A549 (cell line): ENCODE data around the gene CDADC1. TPM values are rescaled to one million over a fixed set of nuclear protein-coding genes. Genes with fewer than 3 reads are reported as not detected.

ENCODE experiments used
- ATAC-seq, 2 experiments: fragments of 200-7000 bp in 1 of 2; fragments of >200 bp in 1 of 2; cut with Nextera tagmentation in 1 of 2; cut with Tn5 transposase in 1 of 2; 3 replicates each; pipeline versions ENCODE4 v1.8.0 to v1.9.1; 2018 to 2020; ENCODE audit warnings: mild to moderate bottlenecking in 1 of 2, moderate library complexity in 1 of 2
- CTCF ChIA-PET: fragments of 300-600 bp; sonication (Branson Sonifier 250); formaldehyde crosslinking; extraction: SDS; loops from one replicate; lab custom pipeline; 2021; ENCODE audit warnings: antibody characterized with exemption, inconsistent platforms; lab: Yijun Ruan, JAX
- POLR2A ChIA-PET: fragments of 350-600 bp; formaldehyde crosslinking; extraction: SDS; loops from one replicate; lab custom pipeline; 2021; ENCODE audit warnings: antibody characterized with exemption, inconsistent platforms; lab: Yijun Ruan, JAX
- DNase-seq, 2 experiments: peaks; one replicate each; pipeline versions ENCODE4 v3.0.0 to v3.0.0-alpha.2; 2011 to 2016; ENCODE audit warnings: low read depth in 1 of 2, low spot score in 1 of 2
- FAIRE-seq: peaks from 2 replicates; lab custom pipeline; 2011; peaks lifted over from hg19 to GRCh38; lab: Jason Lieb, UNC
- H3K27ac ChIP-seq, 2 experiments: fragments of >200 bp; sonication (Bioruptor Twin); formaldehyde crosslinking; 3 replicates each; pipeline ENCODE4 v1.5.1; 2016 to 2017
- H3K4me1 ChIP-seq: fragments of >200 bp; sonication (Bioruptor Twin); formaldehyde crosslinking; 3 replicates; pipeline ENCODE4 v1.6.1; 2016
- H3K4me2 ChIP-seq: fragments of >200 bp; sonication (Bioruptor Twin); formaldehyde crosslinking; 3 replicates; pipeline ENCODE4 v1.6.1; 2016
- H3K4me3 ChIP-seq: fragments of >200 bp; sonication (Bioruptor Twin); formaldehyde crosslinking; 3 replicates; pipeline ENCODE4 v1.5.1; 2016
- H3K9me3 ChIP-seq: fragments of >200 bp; sonication (Bioruptor Twin); formaldehyde crosslinking; 3 replicates; pipeline ENCODE4 v1.6.1; 2016
- CEBPB ChIP-seq, 2 experiments: fragments of >200 bp in 1 of 2; sonication (Bioruptor Twin) in 1 of 2; formaldehyde crosslinking in 1 of 2; IDR thresholded peaks; 2 replicates each; pipeline ENCODE4 v1.6.1; 2012 to 2016
- CHD4 ChIP-seq: fragments of 200-600 bp; sonication (generic); IDR thresholded peaks from 2 replicates; pipeline ENCODE4 v1.6.1; 2016; ENCODE audit warnings: antibody characterized with exemption, mild to moderate bottlenecking, borderline replicate concordance
- EHF ChIP-seq: fragments of 250-450 bp; sonication (Bioruptor Pico); IDR thresholded peaks from 2 replicates; pipeline ENCODE4 v1.5.0; 2020; ENCODE audit warnings: mild to moderate bottlenecking
- EHMT2 ChIP-seq: fragments of 200-600 bp; sonication (generic); IDR thresholded peaks from 2 replicates; pipeline ENCODE4 v1.6.1; 2016; ENCODE audit warnings: antibody characterized with exemption, low read depth, mild to moderate bottlenecking, moderate library complexity
- FOSB ChIP-seq: fragments of 250-450 bp; sonication (Bioruptor Pico); IDR thresholded peaks from 2 replicates; pipeline ENCODE4 v1.5.0; 2020; ENCODE audit warnings: mild to moderate bottlenecking, moderate library complexity
- GATA3 ChIP-seq: IDR thresholded peaks from 2 replicates; pipeline ENCODE4 v1.6.1; 2012; ENCODE audit warnings: borderline replicate concordance
- HDAC2 ChIP-seq: fragments of 200-600 bp; sonication (generic); IDR thresholded peaks from 2 replicates; pipeline ENCODE4 v1.6.1; 2016
- HOXB13 ChIP-seq: fragments of 250-450 bp; sonication (Bioruptor Pico); IDR thresholded peaks from 2 replicates; pipeline ENCODE4 v1.5.0; 2020; ENCODE audit warnings: low read depth, mild to moderate bottlenecking, moderate library complexity
- HOXB5 ChIP-seq: fragments of 250-450 bp; sonication (Bioruptor Pico); IDR thresholded peaks from 2 replicates; pipeline ENCODE4 v1.5.0; 2020; ENCODE audit warnings: mild to moderate bottlenecking, moderate library complexity
- JUN ChIP-seq, 2 experiments: fragments of >200 bp; sonication (Bioruptor Twin); formaldehyde crosslinking; IDR thresholded peaks; 2 replicates in 1 of 2; 3 replicates in 1 of 2; pipeline ENCODE4 v1.6.1; 2016 to 2017
- JUNB ChIP-seq: fragments of >200 bp; sonication (Bioruptor Twin); formaldehyde crosslinking; IDR thresholded peaks from 2 replicates; pipeline ENCODE4 v1.6.1; 2016
- KDM1A ChIP-seq: fragments of 200-600 bp; sonication (generic); IDR thresholded peaks from 2 replicates; pipeline ENCODE4 v1.6.1; 2016; ENCODE audit warnings: low read depth, mild to moderate bottlenecking
- KDM5A ChIP-seq: fragments of 200-600 bp; sonication (generic); IDR thresholded peaks from 2 replicates; pipeline ENCODE4 v1.6.1; 2016; ENCODE audit warnings: antibody characterized with exemption, mild to moderate bottlenecking
- NFE2L2 ChIP-seq: fragments of 150-350 bp; conservative IDR thresholded peaks from 2 replicates; pipeline ENCODE4 v1.6.1; 2014; ENCODE audit warnings: low read length
- POLR2AphosphoS2 ChIP-seq: conservative IDR thresholded peaks from 2 replicates; pipeline ENCODE4 v1.6.1; 2012; ENCODE audit warnings: low read length, improper control_type of control experiment, inconsistent platforms
- RARB ChIP-seq: fragments of 250-450 bp; sonication (Bioruptor Pico); IDR thresholded peaks from 2 replicates; pipeline ENCODE4 v1.8.0; 2021; ENCODE audit warnings: mild to moderate bottlenecking, moderate library complexity
- RNF2 ChIP-seq: fragments of 200-600 bp; sonication (generic); IDR thresholded peaks from 2 replicates; pipeline ENCODE4 v1.6.1; 2016; ENCODE audit warnings: low read depth, mild to moderate bottlenecking, antibody characterized with exemption, moderate library complexity, borderline replicate concordance
- SMC3 ChIP-seq: fragments of >200 bp; sonication (Bioruptor Twin); formaldehyde crosslinking; IDR thresholded peaks from 3 replicates; pipeline ENCODE4 v1.6.1; 2018; ENCODE audit warnings: inconsistent platforms
- SREBF2 ChIP-seq: fragments of 450-650 bp; IDR thresholded peaks from 2 replicates; pipeline ENCODE4 v1.6.1; 2014; ENCODE audit warnings: mild to moderate bottlenecking, moderate library complexity
- TP53 ChIP-seq: fragments of 250-450 bp; sonication (Bioruptor Pico); IDR thresholded peaks from 2 replicates; pipeline ENCODE4 v1.5.0; 2021; ENCODE audit warnings: mild to moderate bottlenecking, moderate library complexity
- ZNF302 ChIP-seq: fragments of 250-450 bp; sonication (Bioruptor Pico); IDR thresholded peaks from 2 replicates; pipeline ENCODE4 v1.9.0; 2021; ENCODE audit warnings: inconsistent platforms, mild to moderate bottlenecking, moderate library complexity
- ZSCAN20 ChIP-seq: fragments of 250-450 bp; sonication (Bioruptor Pico); IDR thresholded peaks from 2 replicates; pipeline ENCODE4 v1.8.0; 2022; ENCODE audit warnings: mild to moderate bottlenecking, moderate library complexity
- WGBS: methylation state at CpG from one replicate; pipeline ENCODE4 v1.1.6; 2017; ENCODE audit errors: missing lambda C conversion rate; 5-methylcytosine and 5-hydroxymethylcytosine counted together
- polyA plus RNA-seq, 4 experiments: library from polyadenylated mRNA; depleted of rRNA in 3 of 4; stranded (reverse); fragments of >200 nt; fragmentation: RNase III in 1 of 4; extraction: RNeasy Plus Mini Kit Qiagen cat#74134 plus additional on column Dnase treatment in 1 of 4; gene quantifications; 2 replicates in 3 of 4; 3 replicates in 1 of 4; pipeline ENCODE4 v1.2.3, GENCODE V29; 2011 to 2017
- TF ChIP-seq, protein P1 (sequence below): fragments of 250-450 bp; sonication (Bioruptor Pico); IDR thresholded peaks from 2 replicates; pipeline ENCODE4 v1.5.0; 2021; ENCODE audit warnings: mild to moderate bottlenecking, moderate library complexity, borderline replicate concordance
- TF ChIP-seq, protein P2 (sequence below): IDR thresholded peaks from 2 replicates; pipeline ENCODE4 v1.6.1; 2012
- TF ChIP-seq, protein P3 (sequence below): fragments of >200 bp; sonication (Bioruptor Twin); formaldehyde crosslinking; IDR thresholded peaks from 2 replicates; pipeline ENCODE4 v1.6.1; 2016
- TF ChIP-seq, protein P4 (sequence below): fragments of >200 bp; sonication (Bioruptor Twin); formaldehyde crosslinking; IDR thresholded peaks from 3 replicates; pipeline ENCODE4 v1.5.1; 2016
- TF ChIP-seq, protein P5 (sequence below): fragments of 200-600 bp; sonication (generic); IDR thresholded peaks from 2 replicates; pipeline ENCODE4 v1.6.1; 2016; ENCODE audit warnings: antibody characterized with exemption, mild to moderate bottlenecking, moderate library complexity
- TF ChIP-seq, protein P6 (sequence below): fragments of 150-350 bp; IDR thresholded peaks from 2 replicates; pipeline ENCODE4 v1.6.1; 2014; ENCODE audit warnings: low read depth, mild to moderate bottlenecking, low read length

CDADC1 gene
- polyA plus RNA-seq, 2 of the 4 experiments (the other 2 are of a cell fraction), result 4.3 to 9.6 TPM

DNA sequence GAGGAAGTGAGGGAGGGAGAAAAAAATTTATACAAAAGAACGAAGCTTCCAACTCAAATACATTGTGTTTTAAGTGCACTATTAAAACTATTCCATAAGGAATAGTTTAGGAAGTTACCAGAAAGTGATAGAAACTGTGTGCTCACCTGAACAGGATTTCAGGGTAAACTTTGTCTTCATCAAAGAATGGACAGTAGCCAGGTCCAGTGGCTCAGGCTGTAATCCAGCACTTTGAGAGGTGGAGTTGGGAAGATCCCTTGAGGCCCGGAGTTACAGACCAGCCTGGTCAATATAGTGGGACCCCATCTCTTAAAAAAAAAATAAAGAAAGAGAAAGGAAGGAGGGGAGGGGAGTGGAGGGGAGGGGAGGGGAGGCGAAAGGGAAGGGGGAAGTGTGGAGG, 13.0 kb upstream of the CDADC1 start:
- no peak overlapping the region for H3K4me3 ChIP-seq
- no peak for DNase-seq
- H3K4me1 ChIP-seq, result no peaks in the 10 kb centered on the region
- ChIA-PET CTCF (no interaction called here), POLR2A (no interaction called here)
- TF ChIP-seq NFE2L2 (no peak), POLR2AphosphoS2 (no peak), RARB (CRISPR knock-in tag) (no peak), RNF2 (no peak), EHMT2 (no peak)
- TF ChIP-seq, protein P1, sequence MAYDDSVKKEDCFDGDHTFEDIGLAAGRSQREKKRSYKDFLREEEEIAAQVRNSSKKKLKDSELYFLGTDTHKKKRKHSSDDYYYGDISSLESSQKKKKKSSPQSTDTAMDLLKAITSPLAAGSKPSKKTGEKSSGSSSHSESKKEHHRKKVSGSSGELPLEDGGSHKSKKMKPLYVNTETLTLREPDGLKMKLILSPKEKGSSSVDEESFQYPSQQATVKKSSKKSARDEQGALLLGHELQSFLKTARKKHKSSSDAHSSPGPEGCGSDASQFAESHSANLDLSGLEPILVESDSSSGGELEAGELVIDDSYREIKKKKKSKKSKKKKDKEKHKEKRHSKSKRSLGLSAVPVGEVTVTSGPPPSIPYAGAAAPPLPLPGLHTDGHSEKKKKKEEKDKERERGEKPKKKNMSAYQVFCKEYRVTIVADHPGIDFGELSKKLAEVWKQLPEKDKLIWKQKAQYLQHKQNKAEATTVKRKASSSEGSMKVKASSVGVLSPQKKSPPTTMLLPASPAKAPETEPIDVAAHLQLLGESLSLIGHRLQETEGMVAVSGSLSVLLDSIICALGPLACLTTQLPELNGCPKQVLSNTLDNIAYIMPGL (CRISPR knock-in tag), result no peak
- TF ChIP-seq, protein P2, sequence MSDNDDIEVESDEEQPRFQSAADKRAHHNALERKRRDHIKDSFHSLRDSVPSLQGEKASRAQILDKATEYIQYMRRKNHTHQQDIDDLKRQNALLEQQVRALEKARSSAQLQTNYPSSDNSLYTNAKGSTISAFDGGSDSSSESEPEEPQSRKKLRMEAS, result no peak
- no peaks in the 10 kb centered on the region for H3K9me3 ChIP-seq
- no peak for ATAC-seq
- no peak overlapping the region for H3K4me2 ChIP-seq
- 87% methylated on average over 2 of the region's 3 CpGs for WGBS
- no peak overlapping the region for H3K27ac ChIP-seq
- no peak for FAIRE-seq

DNA sequence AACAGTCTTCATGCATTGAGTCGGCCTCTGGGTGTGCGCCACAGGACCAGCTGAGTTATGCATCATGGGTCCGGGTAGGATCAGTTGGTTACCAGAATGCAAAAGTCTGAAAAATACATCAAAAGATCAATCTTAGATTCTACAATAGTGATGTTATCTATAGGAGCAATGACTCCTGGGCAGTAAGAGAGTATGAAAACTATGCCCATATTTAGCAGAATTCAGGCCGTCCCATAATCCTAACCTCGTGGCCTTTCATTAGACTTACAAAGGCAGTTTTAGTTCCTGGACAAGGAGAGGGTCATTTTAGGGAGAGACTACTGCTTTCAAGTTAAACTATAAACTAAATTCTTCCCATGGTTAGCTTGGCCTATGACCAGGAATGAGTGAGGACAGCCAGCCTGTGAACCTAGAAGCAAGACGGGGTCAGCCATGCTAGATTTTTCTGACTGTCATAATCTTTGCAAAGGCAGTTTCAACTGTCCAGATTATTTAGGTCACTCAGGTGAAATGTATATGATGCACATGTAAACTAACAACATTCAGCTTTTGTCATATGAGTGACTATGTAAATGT, 11.8 kb upstream of the CDADC1 start:
- no peak for FAIRE-seq
- ChIA-PET POLR2A (no interaction called here), CTCF (no interaction called here)
- H3K27ac ChIP-seq, result no peak overlapping the region
- no peaks in the 10 kb centered on the region for H3K4me1 ChIP-seq
- no peak overlapping the region for H3K4me3 ChIP-seq
- TF ChIP-seq ZSCAN20 (no peak), CHD4 (no peak), HDAC2 (no peak), SMC3 (no peak), JUNB (no peak), FOSB (CRISPR knock-in tag) (no peak), EHF (CRISPR knock-in tag) (no peak), ZNF302 (CRISPR knock-in tag) (no peak), KDM1A (no peak), TP53 (CRISPR knock-in tag) (no peak), NFE2L2 (no peak), HOXB5 (CRISPR knock-in tag) (no peak), SREBF2 (no peak), RNF2 (no peak), GATA3 (no peak)
- TF ChIP-seq, protein P3, sequence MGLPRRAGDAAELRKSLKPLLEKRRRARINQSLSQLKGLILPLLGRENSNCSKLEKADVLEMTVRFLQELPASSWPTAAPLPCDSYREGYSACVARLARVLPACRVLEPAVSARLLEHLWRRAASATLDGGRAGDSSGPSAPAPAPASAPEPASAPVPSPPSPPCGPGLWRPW, result no peak
- TF ChIP-seq, protein P4, sequence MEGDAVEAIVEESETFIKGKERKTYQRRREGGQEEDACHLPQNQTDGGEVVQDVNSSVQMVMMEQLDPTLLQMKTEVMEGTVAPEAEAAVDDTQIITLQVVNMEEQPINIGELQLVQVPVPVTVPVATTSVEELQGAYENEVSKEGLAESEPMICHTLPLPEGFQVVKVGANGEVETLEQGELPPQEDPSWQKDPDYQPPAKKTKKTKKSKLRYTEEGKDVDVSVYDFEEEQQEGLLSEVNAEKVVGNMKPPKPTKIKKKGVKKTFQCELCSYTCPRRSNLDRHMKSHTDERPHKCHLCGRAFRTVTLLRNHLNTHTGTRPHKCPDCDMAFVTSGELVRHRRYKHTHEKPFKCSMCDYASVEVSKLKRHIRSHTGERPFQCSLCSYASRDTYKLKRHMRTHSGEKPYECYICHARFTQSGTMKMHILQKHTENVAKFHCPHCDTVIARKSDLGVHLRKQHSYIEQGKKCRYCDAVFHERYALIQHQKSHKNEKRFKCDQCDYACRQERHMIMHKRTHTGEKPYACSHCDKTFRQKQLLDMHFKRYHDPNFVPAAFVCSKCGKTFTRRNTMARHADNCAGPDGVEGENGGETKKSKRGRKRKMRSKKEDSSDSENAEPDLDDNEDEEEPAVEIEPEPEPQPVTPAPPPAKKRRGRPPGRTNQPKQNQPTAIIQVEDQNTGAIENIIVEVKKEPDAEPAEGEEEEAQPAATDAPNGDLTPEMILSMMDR, result no peak
- 79% methylated on average over 6 of the region's 6 CpGs for WGBS
- H3K4me2 ChIP-seq, result no peak overlapping the region
- H3K9me3 ChIP-seq, result no peaks in the 10 kb centered on the region
- no peak for ATAC-seq
- DNase-seq, result no peak

DNA sequence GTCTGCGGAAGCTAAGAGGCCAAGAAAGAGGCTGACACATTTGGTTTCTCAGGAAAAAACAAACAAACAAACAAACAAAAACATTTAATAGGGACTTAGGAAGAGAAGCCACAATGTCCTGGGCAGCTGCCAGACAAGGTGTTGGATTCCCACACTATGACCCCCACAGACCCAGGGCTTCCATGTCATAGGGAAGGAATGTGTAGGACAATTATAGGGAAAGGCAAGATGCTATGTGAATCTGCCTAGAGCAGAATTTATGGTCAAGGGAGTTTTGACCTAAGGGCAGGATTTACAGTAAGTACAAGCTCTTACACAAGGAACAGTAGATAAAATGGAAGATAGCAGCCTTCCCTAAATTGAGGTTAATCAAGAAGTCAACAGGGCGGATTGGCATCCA, 9.1 kb upstream of the CDADC1 start:
- no peak overlapping the region for H3K27ac ChIP-seq
- no peak for ATAC-seq
- H3K4me1 ChIP-seq, result no peaks in the 10 kb centered on the region
- CTCF ChIA-PET, result interaction anchor here (1.3 to 1.6 kb wide), 2 partner anchors 9 to 19 kb away, joined by 4 read pairs; partner anchors contain the start of genes CDADC1 and MLNR
- FAIRE-seq, result no peak
- WGBS, result 77% methylated on average over 2 of the region's 2 CpGs
- H3K4me2 ChIP-seq, result no peak overlapping the region
- POLR2A ChIA-PET, result no interaction called here
- no peaks in the 10 kb centered on the region for H3K9me3 ChIP-seq
- no peak for DNase-seq
- H3K4me3 ChIP-seq, result no peak overlapping the region
- no peak for TF ChIP-seq JUN (IDR thresholded peaks at IDR 0.05)
- TF ChIP-seq, protein P5, sequence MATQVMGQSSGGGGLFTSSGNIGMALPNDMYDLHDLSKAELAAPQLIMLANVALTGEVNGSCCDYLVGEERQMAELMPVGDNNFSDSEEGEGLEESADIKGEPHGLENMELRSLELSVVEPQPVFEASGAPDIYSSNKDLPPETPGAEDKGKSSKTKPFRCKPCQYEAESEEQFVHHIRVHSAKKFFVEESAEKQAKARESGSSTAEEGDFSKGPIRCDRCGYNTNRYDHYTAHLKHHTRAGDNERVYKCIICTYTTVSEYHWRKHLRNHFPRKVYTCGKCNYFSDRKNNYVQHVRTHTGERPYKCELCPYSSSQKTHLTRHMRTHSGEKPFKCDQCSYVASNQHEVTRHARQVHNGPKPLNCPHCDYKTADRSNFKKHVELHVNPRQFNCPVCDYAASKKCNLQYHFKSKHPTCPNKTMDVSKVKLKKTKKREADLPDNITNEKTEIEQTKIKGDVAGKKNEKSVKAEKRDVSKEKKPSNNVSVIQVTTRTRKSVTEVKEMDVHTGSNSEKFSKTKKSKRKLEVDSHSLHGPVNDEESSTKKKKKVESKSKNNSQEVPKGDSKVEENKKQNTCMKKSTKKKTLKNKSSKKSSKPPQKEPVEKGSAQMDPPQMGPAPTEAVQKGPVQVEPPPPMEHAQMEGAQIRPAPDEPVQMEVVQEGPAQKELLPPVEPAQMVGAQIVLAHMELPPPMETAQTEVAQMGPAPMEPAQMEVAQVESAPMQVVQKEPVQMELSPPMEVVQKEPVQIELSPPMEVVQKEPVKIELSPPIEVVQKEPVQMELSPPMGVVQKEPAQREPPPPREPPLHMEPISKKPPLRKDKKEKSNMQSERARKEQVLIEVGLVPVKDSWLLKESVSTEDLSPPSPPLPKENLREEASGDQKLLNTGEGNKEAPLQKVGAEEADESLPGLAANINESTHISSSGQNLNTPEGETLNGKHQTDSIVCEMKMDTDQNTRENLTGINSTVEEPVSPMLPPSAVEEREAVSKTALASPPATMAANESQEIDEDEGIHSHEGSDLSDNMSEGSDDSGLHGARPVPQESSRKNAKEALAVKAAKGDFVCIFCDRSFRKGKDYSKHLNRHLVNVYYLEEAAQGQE, result no peak
- no peak for TF ChIP-seq CEBPB (IDR thresholded peaks at IDR 0.05)
- TF ChIP-seq, protein P6, sequence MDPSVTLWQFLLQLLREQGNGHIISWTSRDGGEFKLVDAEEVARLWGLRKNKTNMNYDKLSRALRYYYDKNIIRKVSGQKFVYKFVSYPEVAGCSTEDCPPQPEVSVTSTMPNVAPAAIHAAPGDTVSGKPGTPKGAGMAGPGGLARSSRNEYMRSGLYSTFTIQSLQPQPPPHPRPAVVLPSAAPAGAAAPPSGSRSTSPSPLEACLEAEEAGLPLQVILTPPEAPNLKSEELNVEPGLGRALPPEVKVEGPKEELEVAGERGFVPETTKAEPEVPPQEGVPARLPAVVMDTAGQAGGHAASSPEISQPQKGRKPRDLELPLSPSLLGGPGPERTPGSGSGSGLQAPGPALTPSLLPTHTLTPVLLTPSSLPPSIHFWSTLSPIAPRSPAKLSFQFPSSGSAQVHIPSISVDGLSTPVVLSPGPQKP, result no peak
- no peak for TF ChIP-seq HOXB13
- no peak for TF ChIP-seq KDM5A
